Articular chondrocyte of knee joint (primary cell): Measurements from ENCODE around the gene DEPDC1B. TPM values are rescaled to one million over a fixed set of nuclear protein-coding genes. Genes with fewer than 3 reads are reported as not detected.

ENCODE experiments used
- total RNA-seq: library from RNA; depleted of rRNA; stranded (reverse); fragments of >200 nt; gene quantifications from 2 replicates; pipeline ENCODE4 v1.2.3, GENCODE V29; 2012

DEPDC1B gene
- total RNA-seq: 3.1 and 5.1 TPM in 2 replicates

GRCh38 chr5:60699609-60700415, at the start of gene DEPDC1B:
DEPDC1B (minus strand) TSS chr5:60700166; CDS start chr5:60700093, 73 bp downstream.

Other genes starting within 250 kb of the DEPDC1B start
- gene ELOVL7, start 144.1 kb upstream of the DEPDC1B start, total RNA-seq: 0.13 and 0.22 TPM in 2 replicates
- 27.7 and 28.2 TPM in 2 replicates for gene ERCC8, start 244.9 kb upstream of the DEPDC1B start, total RNA-seq
- gene NDUFAF2, start 245.0 kb upstream of the DEPDC1B start, total RNA-seq: 31.8 and 34.1 TPM in 2 replicates